Measurements from ENCODE around the gene URM1. TPM values are rescaled to one million over a fixed set of nuclear protein-coding genes. Genes with fewer than 3 reads are reported as not detected.

URM1 gene
- polyA plus RNA-seq, 2 of the 4 experiments (the other 2 are of a cell fraction): 43.6 to 50.6 TPM

GRCh38 chr9:128404560-128404959, 33.4 kb downstream of the URM1 start:
- no peak for ATAC-seq
- Histone ChIP-seq H3K27ac (no peak overlapping the region), H3K4me3 (no peak overlapping the region), H3K4me2 (no peak overlapping the region), H3K9me3 (no peaks in the 10 kb centered on the region), H3K4me1 (peaks cover 6% of the 10 kb centered on the region; the same call in 1 of the 3 replicates)
- POLR2A ChIA-PET: no interaction called here
- TF ChIP-seq FOSL2 (IDR thresholded peaks at IDR 0.05) (no peak), FOSL2 (CRISPR knock-in tag; IDR thresholded peaks at IDR 0.05) (no peak)
- CTCF ChIA-PET: interaction anchor here (1.7 to 2.0 kb wide), 2 partner anchors 8 to 20 kb away, joined by 4 to 6 read pairs; no protein-coding TSS in a partner anchor
- no peak for FAIRE-seq
- no peak for DNase-seq (ENCODE audit: low read depth in 1 of 2, low spot score in 1 of 2)
- WGBS (ENCODE audit: missing lambda C conversion rate): 89% methylated on average over 4 of the region's 5 CpGs

GRCh38 chr9:128405077-128405779, 34.1 kb downstream of the URM1 start:
- no peak for DNase-seq (ENCODE audit: low read depth in 1 of 2, low spot score in 1 of 2)
- H3K4me3 ChIP-seq: no peak overlapping the region
- no peak overlapping the region for H3K4me2 ChIP-seq
- CTCF ChIA-PET: interaction anchor here (1.3 to 1.7 kb wide), 2 partner anchors 43 to 64 kb away, joined by 4 read pairs; no protein-coding TSS in a partner anchor
- no peak for FAIRE-seq
- no peaks in the 10 kb centered on the region for H3K9me3 ChIP-seq
- peak in 1 of 2 experiments; percentile 47; a peak in 3 of 6 replicates for ATAC-seq
- peaks cover 6% of the 10 kb centered on the region; the same call in 1 of the 3 replicates for H3K4me1 ChIP-seq
- POLR2A ChIA-PET: no interaction called here
- WGBS (ENCODE audit: missing lambda C conversion rate): 70% methylated on average over 20 of the region's 20 CpGs
- TF ChIP-seq FOXS1 (CRISPR knock-in tag; IDR thresholded peaks at IDR 0.05): no peak
- no peak for TF ChIP-seq FOSB (CRISPR knock-in tag; IDR thresholded peaks at IDR 0.05)
- no peak for TF ChIP-seq PHF8 (IDR thresholded peaks at IDR 0.05; ENCODE audit: borderline replicate concordance, low read depth)
- TF ChIP-seq HEYL (CRISPR knock-in tag; IDR thresholded peaks at IDR 0.05): no peak
- TF ChIP-seq JUNB (IDR thresholded peaks at IDR 0.05): no peak
- TF ChIP-seq ESRRA (IDR thresholded peaks at IDR 0.05; ENCODE audit: borderline replicate concordance, low read length): no peak
- no peak for TF ChIP-seq RCOR1 (IDR thresholded peaks at IDR 0.05; ENCODE audit: low read depth, low read length)
- no peak for TF ChIP-seq JUN (IDR thresholded peaks at IDR 0.05)
- no peak for TF ChIP-seq CTCF (IDR thresholded peaks at IDR 0.05)
- no peak for TF ChIP-seq ZFP36 (IDR thresholded peaks at IDR 0.05; ENCODE audit: borderline replicate concordance, partially characterized antibody)
- no peak for TF ChIP-seq ATOH8 (CRISPR knock-in tag; IDR thresholded peaks at IDR 0.05; ENCODE audit: low read depth)
- no peak for TF ChIP-seq CEBPB (IDR thresholded peaks at IDR 0.05)
- no peak for TF ChIP-seq USF2 (IDR thresholded peaks at IDR 0.05)
- no peak for TF ChIP-seq EHMT2 (IDR thresholded peaks at IDR 0.05; ENCODE audit: low read depth)
- no peak for TF ChIP-seq NPAS2 (CRISPR knock-in tag; IDR thresholded peaks at IDR 0.05; ENCODE audit: borderline replicate concordance)
- TF ChIP-seq NR3C1 (IDR thresholded peaks at IDR 0.05): no peak
- TF ChIP-seq CBX2 (IDR thresholded peaks at IDR 0.05; ENCODE audit: borderline replicate concordance, low read depth): no peak
- 0 out of 6 replicates have a peak overlapping the region, but pooled peaks of 1 of the 2 experiments have one; percentile 18 for H3K27ac ChIP-seq

GRCh38 chr9:128405780-128406171, 34.6 kb downstream of the URM1 start:
- WGBS (ENCODE audit: missing lambda C conversion rate): 76% methylated on average over 6 of the region's 7 CpGs
- no peak for ATAC-seq
- TF ChIP-seq E2F6 (IDR thresholded peaks at IDR 0.05; ENCODE audit: borderline replicate concordance, low read depth) (no peak), RFX5 (IDR thresholded peaks at IDR 0.05) (no peak), SMC3 (IDR thresholded peaks at IDR 0.05) (no peak), TP53 (CRISPR knock-in tag; IDR thresholded peaks at IDR 0.05) (no peak), KDM1A (IDR thresholded peaks at IDR 0.05; ENCODE audit: low read depth) (no peak), POLR2AphosphoS2 (conservative IDR thresholded peaks at IDR 0.05; ENCODE audit: low read length) (no peak)
- H3K4me2 ChIP-seq: no peak overlapping the region
- POLR2A ChIA-PET: no interaction called here
- no peak overlapping the region for H3K4me3 ChIP-seq
- H3K27ac ChIP-seq: 0 out of 6 replicates have a peak overlapping the region, but pooled peaks of 1 of the 2 experiments have one; percentile 18
- H3K4me1 ChIP-seq: peaks cover 6% of the 10 kb centered on the region; the same call in 1 of the 3 replicates
- FAIRE-seq: no peak
- DNase-seq (ENCODE audit: low read depth in 1 of 2, low spot score in 1 of 2): no peak
- H3K9me3 ChIP-seq: no peaks in the 10 kb centered on the region
- CTCF ChIA-PET: interaction anchor here (0.7 to 1.7 kb wide), 3 partner anchors 43 to 125 kb away, joined by 3 to 4 read pairs (median 4); no protein-coding TSS in a partner anchor

All from A549 (cell line).